ENCODE data around the gene NDUFB3.
"Not testable (repeated sequence)": the region's sequence is repeated elsewhere in the genome, so short reads cannot be mapped to it uniquely, and the experiment has no call there.

NDUFB3 gene

GRCh38 chr2:201071479-201072200 is at the start of gene NDUFB3, which contains the start of gene HYCC2:
Gene NDUFB3 (plus strand): TSS chr2:201072001. CDS start chr2:201078883, 6,882 bp downstream.
Gene HYCC2 (minus strand): TSS chr2:201071671. CDS start chr2:201024009, 47,662 bp downstream.
- peak; percentile 95 for DNase-seq

- no peak for DNase-seq
These were observed 47.3 kb upstream of the NDUFB3 start for GRCh38 chr2:201024518-201024917.

GRCh38 chr2:201034355-201034754 is 37.4 kb upstream of the NDUFB3 start:
- DNase-seq = not testable (repeated sequence)

GRCh38 chr2:201038361-201038760 is 33.4 kb upstream of the NDUFB3 start:
- DNase-seq = not testable (repeated sequence)

GRCh38 chr2:201038855-201039254 is 32.9 kb upstream of the NDUFB3 start:
- no peak for DNase-seq

GRCh38 chr2:201040867-201041628 is 30.8 kb upstream of the NDUFB3 start:
- DNase-seq = no peak

- DNase-seq = not testable (repeated sequence)
These were observed 29.4 kb upstream of the NDUFB3 start for GRCh38 chr2:201042451-201042850.

- DNase-seq = not testable (repeated sequence)
These were observed 28.8 kb upstream of the NDUFB3 start for GRCh38 chr2:201043050-201043449.

GRCh38 chr2:201046881-201047280 is 24.9 kb upstream of the NDUFB3 start:
- DNase-seq = no peak

- DNase-seq = no peak
These were observed 22.3 kb upstream of the NDUFB3 start for GRCh38 chr2:201049455-201049854.

- DNase-seq = no peak
These were observed 14.7 kb upstream of the NDUFB3 start for GRCh38 chr2:201057087-201057521.

- no peak for DNase-seq
These were observed 14.0 kb upstream of the NDUFB3 start for GRCh38 chr2:201057715-201058248.

- no peak for DNase-seq
These were observed 12.9 kb upstream of the NDUFB3 start for GRCh38 chr2:201058914-201059313.

GRCh38 chr2:201059961-201060755 is 11.6 kb upstream of the NDUFB3 start:
- DNase-seq = no peak

GRCh38 chr2:201063516-201063915 is 8.3 kb upstream of the NDUFB3 start:
- not testable (repeated sequence) for DNase-seq

GRCh38 chr2:201064797-201065329 is 6.9 kb upstream of the NDUFB3 start:
- DNase-seq = no peak

GRCh38 chr2:201070948-201071478 is 788 bp upstream of the NDUFB3 start:
- no peak for DNase-seq

- no peak for DNase-seq
These were observed 365 bp downstream of the NDUFB3 start for GRCh38 chr2:201072201-201072530.

- DNase-seq = no peak
These were observed 1.3 kb downstream of the NDUFB3 start for GRCh38 chr2:201073071-201073470.

GRCh38 chr2:201074996-201075395 is 3.2 kb downstream of the NDUFB3 start:
- no peak for DNase-seq

- DNase-seq = no peak
These were observed 13.1 kb downstream of the NDUFB3 start for GRCh38 chr2:201084863-201085262.

- DNase-seq = no peak
These were observed 18.8 kb downstream of the NDUFB3 start for GRCh38 chr2:201090574-201090973.
